IPS-18a (cell line): ENCODE results near the gene PARN.
"Not testable (repeated sequence)": the region's sequence is repeated elsewhere in the genome, so short reads cannot be mapped to it uniquely, and the experiment has no call there.

Experiments
- H3K27ac ChIP-seq: one replicate; pipeline ENCODE4 v1.5.1; 2013; ENCODE audit warnings: low read length
- H3K27me3 ChIP-seq: one replicate; pipeline ENCODE4 v1.6.1; 2013; ENCODE audit warnings: mild to moderate bottlenecking, low read length; ENCODE audit not compliant: control insufficient read depth, insufficient read depth
- H3K36me3 ChIP-seq: one replicate; pipeline ENCODE4 v1.6.1; 2013; ENCODE audit warnings: low read depth, low read length; ENCODE audit not compliant: control insufficient read depth
- H3K4me1 ChIP-seq: one replicate; pipeline ENCODE4 v1.6.1; 2013; ENCODE audit warnings: low read depth, low read length; ENCODE audit not compliant: control insufficient read depth
- H3K4me3 ChIP-seq: one replicate; pipeline ENCODE4 v1.5.1; 2013; ENCODE audit warnings: low read length
- H3K9ac ChIP-seq: one replicate; pipeline ENCODE4 v1.6.1; 2013; ENCODE audit warnings: mild to moderate bottlenecking, low read length, moderate library complexity
- H3K9me3 ChIP-seq: one replicate; pipeline ENCODE4 v1.6.1; 2013; ENCODE audit warnings: low read depth, low read length; ENCODE audit not compliant: control insufficient read depth

PARN gene

DNA sequence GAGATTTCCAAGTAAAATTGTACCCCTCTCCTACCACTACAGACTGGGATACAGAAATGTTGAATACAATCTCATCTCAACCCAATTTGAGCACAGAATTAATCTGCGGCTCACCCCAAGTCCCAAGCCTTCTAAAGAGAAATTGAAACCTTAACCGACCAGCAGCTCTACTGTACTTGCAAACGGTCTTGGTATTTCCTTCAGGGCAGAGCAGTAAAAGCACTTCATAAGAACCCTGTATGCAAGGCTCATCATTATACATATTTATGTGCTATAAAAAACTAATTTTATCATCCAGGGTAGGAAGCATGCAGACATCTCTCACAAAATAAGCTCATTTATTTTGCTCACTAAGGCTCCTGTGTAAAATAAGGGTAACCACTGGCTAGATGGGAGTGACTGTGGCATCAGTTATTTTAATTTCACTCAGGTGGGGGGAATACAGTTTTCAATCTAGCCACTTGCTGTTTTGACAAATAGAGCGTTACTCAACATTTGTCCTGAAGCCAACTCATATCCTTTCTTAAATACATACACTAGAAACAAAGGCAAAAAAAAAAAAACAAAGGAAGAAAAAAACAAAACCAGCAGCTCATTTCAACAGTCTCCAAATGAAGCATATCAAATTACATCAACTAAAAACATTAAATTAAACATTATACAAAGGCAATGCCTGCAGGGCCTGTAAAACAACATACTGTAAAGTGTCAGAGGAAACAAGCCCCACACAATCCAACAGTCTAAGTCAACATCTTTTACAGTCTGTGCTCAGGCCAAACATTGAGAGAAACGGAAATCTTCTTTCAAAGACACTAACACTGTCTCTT lies 65.0 kb downstream of the PARN start:
- H3K9me3 ChIP-seq: no peaks in the 10 kb centered on the region
- H3K9ac ChIP-seq: no peak overlapping the region
- no peaks in the 10 kb centered on the region for H3K36me3 ChIP-seq
- H3K27ac ChIP-seq: no peak overlapping the region
- peaks cover 6% of the 10 kb centered on the region for H3K4me1 ChIP-seq
- no peak overlapping the region for H3K4me3 ChIP-seq
- H3K27me3 ChIP-seq: no peaks in the 10 kb centered on the region

DNA sequence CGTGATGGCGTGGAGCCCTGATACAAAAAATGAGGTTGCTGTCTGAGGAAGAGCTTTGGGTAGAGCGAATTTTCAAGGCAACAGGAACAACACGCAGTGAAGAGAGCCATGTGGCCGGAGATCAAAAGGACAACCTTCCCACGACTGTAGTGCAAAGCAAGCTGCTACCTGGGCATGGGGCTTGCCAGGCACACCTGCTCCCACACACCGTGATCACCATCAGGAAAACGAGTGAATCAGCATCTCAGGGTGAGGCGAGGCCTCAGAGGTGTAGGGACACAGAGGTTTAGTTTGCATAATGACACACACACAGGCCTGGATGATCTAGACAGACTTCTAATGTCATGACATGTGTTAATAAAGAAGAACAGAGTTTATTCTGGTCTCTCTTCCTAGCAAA lies 65.7 kb downstream of the PARN start:
- H3K27ac ChIP-seq: no peak overlapping the region
- peaks cover 6% of the 10 kb centered on the region for H3K4me1 ChIP-seq
- H3K9ac ChIP-seq: no peak overlapping the region
- no peaks in the 10 kb centered on the region for H3K36me3 ChIP-seq
- H3K27me3 ChIP-seq: no peaks in the 10 kb centered on the region
- H3K9me3 ChIP-seq: no peaks in the 10 kb centered on the region
- H3K4me3 ChIP-seq: no peak overlapping the region

DNA sequence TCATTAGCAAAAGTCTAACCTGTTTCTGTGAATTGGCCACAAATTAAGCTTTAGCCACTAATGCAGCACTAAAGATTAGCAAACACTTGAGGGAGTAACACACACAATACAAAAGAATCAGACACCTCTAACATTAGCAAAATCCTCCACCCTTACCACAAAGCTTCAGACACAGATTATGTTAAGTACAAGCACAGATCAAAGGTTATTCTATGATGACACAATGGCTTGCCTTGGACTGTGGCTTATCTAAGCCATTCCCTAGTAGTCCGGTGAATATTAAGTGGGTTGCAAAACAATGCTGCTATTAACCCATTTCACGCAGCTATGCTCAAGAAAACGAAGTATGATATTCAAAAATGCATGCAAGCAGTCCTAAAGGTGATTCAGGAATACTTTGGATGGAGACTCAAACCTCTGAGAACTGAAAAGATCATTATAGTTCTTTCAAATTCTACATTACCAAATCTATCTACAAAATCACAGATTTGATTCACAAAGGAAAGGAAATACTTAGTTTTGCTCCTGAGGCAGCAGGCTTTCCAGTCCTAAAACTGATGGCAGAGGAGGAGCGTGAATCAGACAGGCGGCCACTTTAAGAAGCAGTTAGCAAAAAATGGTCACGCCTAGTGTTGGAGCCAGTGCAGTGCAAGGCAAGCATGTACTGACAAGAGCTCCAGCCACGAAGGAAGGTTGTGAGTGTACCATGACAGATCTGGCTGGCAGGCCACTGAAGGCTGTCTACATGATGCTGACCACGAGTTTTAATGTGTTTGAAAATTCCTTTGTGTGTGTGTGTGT lies 67.2 kb downstream of the PARN start:
- H3K27me3 ChIP-seq: no peaks in the 10 kb centered on the region
- no peak overlapping the region for H3K27ac ChIP-seq
- no peak overlapping the region for H3K4me3 ChIP-seq
- H3K4me1 ChIP-seq: peaks cover 6% of the 10 kb centered on the region
- no peaks in the 10 kb centered on the region for H3K36me3 ChIP-seq
- H3K9me3 ChIP-seq: no peaks in the 10 kb centered on the region
- H3K9ac ChIP-seq: no peak overlapping the region

DNA sequence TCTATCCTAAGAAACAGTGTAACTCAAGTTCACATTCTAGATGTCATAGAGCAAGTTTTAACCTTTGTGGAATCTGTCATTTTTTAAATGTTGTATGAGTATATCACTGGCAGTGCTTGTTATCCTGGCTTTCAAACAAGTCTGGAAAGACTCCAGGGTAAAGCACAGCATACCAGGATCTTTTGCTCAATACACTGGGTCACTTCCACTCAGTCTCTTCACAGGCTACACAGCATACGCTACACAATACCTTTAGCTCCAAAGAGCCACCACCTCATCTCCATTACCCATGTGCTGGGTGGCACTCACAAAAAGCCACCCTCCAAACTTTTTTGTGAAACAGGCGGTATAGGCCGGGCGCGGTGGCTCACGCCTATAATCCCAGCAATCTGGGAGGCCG lies 69.5 kb downstream of the PARN start:
- H3K4me3 ChIP-seq: no peak overlapping the region
- H3K4me1 ChIP-seq: peaks cover 6% of the 10 kb centered on the region
- H3K27me3 ChIP-seq: no peaks in the 10 kb centered on the region
- H3K9ac ChIP-seq: no peak overlapping the region
- H3K9me3 ChIP-seq: no peaks in the 10 kb centered on the region
- H3K27ac ChIP-seq: no peak overlapping the region
- H3K36me3 ChIP-seq: no peaks in the 10 kb centered on the region

DNA sequence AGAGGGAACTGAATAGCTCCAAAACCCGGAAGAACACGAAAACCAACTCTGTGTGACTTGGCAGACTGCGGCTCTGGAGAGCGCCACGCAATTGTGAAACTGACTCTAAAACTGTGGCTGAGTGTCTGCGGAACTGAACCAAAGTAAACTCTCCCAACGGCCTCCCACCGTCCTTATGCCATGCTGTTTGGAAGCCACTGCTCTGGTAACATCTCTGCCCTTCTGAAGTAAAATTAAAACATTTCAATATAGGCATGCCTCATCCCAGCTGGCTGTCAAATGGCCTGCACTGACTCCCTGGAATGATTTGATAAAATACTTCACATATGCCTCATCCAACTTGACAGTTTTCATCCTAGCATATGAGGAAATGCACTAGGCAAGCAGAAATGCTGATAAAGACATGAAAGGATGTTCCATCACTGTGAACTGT lies 70.2 kb downstream of the PARN start:
- no peak overlapping the region for H3K4me3 ChIP-seq
- no peak overlapping the region for H3K27ac ChIP-seq
- no peaks in the 10 kb centered on the region for H3K27me3 ChIP-seq
- peaks cover 6% of the 10 kb centered on the region for H3K4me1 ChIP-seq
- no peaks in the 10 kb centered on the region for H3K9me3 ChIP-seq
- no peak overlapping the region for H3K9ac ChIP-seq
- no peaks in the 10 kb centered on the region for H3K36me3 ChIP-seq

DNA sequence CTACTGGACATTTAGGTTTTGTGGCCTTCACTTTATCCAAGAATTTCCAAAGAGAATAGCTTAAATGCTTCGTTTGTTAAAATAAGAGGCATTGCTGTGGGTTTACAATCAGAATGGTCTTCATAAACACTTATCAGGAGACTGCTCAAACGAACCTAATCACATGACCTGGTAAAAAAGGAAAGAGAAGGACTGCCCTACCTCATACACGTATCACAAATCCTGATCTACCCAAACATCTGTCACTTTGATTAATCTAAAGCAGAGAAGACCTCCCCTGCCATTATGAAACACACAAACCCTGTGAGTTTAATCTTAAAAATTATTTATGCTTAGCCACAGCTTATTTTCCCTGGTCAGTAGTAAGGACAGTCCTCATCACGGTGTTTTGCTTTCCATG lies 76.6 kb downstream of the PARN start:
- no peak overlapping the region for H3K27ac ChIP-seq
- no peaks in the 10 kb centered on the region for H3K9me3 ChIP-seq
- no peak overlapping the region for H3K9ac ChIP-seq
- H3K4me1 ChIP-seq: peaks cover 15% of the 10 kb centered on the region
- no peaks in the 10 kb centered on the region for H3K27me3 ChIP-seq
- H3K4me3 ChIP-seq: no peak overlapping the region
- H3K36me3 ChIP-seq: peaks cover 14% of the 10 kb centered on the region

DNA sequence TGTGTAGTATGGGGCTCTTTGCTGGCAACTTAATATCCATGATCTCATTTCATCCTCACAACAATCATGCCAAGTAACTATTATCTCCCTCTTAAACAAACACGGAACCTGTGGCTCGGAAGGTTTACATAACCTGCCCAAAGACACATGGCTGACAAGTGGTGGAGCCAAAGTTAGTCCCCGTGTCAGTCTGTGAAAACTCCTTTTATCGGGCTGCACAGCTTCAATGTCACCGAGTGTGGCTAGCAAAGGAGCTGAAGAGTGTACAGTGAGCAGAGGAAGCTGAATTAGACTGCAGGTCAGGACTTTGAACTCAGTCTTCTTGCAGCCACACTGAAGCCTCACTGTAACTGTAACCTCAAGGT lies 80.3 kb downstream of the PARN start:
- Histone ChIP-seq H3K4me3 (no peak overlapping the region), H3K9ac (no peak overlapping the region), H3K9me3 (no peaks in the 10 kb centered on the region), H3K27ac (no peak overlapping the region), H3K27me3 (no peaks in the 10 kb centered on the region), H3K4me1 (peaks cover 18% of the 10 kb centered on the region), H3K36me3 (peaks cover 14% of the 10 kb centered on the region)

DNA sequence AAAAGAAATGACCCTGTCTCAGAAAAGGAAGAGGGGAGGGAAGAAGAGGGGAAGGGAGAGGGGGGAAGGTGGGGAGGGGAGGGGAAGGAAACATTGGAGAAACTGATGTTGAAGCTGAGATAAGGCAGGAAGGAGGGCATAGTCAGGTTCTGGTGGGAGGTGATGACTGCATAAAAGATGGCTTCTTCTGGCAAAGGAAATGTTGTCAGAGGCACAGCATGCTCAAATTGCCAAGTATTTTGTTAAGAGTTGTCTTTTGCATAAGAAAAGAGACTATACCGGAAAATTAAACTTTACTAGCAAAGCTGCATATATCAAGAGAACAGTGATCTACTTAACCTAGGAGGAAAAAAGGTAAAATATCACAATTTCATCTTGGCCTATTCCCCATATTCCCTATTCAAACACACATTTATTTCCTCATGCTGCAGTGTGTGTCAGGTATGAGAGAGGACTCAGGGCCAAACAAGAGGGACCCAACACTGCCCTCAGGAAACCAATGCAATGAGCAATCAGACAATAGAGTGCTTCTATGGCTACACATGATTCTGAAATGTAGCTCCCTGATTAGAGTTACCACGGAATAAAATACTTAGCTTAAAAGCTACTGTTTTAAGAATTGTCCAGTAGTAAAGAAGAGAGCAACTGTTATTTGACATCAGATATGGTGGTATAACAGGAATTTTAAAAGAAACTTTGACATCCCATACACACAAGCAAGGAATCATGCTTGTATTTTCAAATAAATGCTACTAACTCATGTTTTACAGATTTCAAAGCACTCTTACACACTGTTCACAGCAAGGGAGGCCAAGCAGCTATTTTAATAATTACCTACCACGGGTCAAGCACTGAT lies 80.9 kb downstream of the PARN start:
- H3K4me1 ChIP-seq: peaks cover 18% of the 10 kb centered on the region
- H3K9me3 ChIP-seq: no peaks in the 10 kb centered on the region
- no peak overlapping the region for H3K9ac ChIP-seq
- H3K36me3 ChIP-seq: peaks cover 14% of the 10 kb centered on the region
- no peak overlapping the region for H3K27ac ChIP-seq
- H3K27me3 ChIP-seq: no peaks in the 10 kb centered on the region
- H3K4me3 ChIP-seq: no peak overlapping the region

DNA sequence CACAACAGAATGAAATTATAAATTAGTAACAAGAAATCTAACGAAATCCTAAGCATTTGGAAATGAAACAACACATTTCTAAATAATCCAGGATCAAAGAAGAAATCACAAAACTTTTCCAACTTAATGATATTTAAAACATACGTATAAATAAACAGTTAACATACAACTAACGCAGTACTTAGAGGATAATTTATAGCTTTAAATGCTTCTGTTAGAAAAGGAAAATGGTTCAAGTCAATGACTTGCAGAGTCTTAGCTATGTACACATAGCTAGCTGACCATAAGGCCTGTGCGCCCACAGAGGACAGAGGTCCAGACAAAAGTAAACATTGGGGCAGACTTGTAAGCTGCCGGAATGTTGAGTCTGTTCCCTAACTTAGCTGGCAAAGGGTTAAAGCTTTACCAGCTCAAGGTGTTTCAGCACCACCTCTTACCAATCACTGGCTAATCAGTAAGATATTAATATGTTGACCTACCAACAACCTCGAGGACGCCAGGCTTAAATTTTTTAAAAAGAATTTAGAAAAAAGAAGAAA lies 84.6 kb downstream of the PARN start:
- Histone ChIP-seq H3K27me3 (no peaks in the 10 kb centered on the region), H3K9ac (no peak overlapping the region), H3K4me1 (peaks cover 18% of the 10 kb centered on the region), H3K9me3 (no peaks in the 10 kb centered on the region), H3K4me3 (no peak overlapping the region), H3K36me3 (no peaks in the 10 kb centered on the region), H3K27ac (no peak overlapping the region)

DNA sequence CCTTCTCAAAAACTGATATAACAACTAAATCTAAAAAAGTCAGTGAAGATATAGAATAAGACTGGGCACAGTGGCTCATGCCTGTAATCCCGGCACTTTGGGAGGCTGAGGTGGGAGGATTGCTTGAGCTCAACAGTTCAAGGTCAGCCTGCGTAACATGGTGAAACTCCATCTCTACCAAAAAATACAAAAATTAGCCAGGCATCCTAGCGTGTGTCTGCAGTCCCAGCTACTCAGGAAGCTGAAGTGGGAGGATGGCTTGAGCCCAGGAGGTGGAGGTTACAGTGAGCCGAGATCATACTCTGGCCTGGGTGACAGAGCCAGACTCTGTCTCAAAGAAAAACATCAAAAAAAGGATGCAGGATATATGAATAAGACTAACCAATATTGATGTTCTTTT lies 85.2 kb downstream of the PARN start:
- H3K4me3 ChIP-seq, H3K36me3 ChIP-seq, H3K27me3 ChIP-seq, H3K9me3 ChIP-seq, H3K9ac ChIP-seq, H3K27ac ChIP-seq: not testable (repeated sequence)
- H3K4me1 ChIP-seq: peaks cover 17% of the 10 kb centered on the region

DNA sequence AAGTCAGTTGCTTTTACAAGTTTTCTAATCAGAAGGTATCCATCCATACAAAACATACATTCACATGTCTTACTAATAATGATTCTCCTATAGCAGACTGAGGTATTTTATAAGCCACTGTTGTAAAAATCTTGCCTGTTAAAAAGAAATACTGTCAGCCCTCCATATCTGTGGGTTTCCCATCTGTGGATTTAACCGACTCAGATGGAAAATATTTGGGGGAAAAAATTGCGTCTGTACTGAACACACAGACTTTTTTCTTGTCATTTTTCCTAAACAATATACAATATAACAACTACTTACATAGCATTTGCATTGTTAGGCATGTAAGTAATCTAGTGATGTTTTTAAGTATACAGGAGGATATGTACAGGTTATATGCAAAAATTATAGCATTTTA lies 90.4 kb downstream of the PARN start:
- Histone ChIP-seq H3K4me3 (no peak overlapping the region), H3K27me3 (no peaks in the 10 kb centered on the region), H3K9ac (no peak overlapping the region), H3K4me1 (no peaks in the 10 kb centered on the region), H3K36me3 (no peaks in the 10 kb centered on the region), H3K27ac (no peak overlapping the region), H3K9me3 (no peaks in the 10 kb centered on the region)
